T-helper 1 cell treated with Interleukin-12 subunit alpha and Interleukin-12 subunit beta and Interleukin-4 antibody, amounts not matched to agents 30 μg/mL and 1 μg/mL, for 36 hours (primary cell): ENCODE results near the gene PM20D2.

ENCODE experiments used
- H3K27ac Mint-ChIP-seq: one replicate; pipeline ENCODE4 v1.8.0; 2021; ENCODE audit warnings: mild to moderate bottlenecking, mixed read lengths
- H3K27me3 Mint-ChIP-seq: one replicate; pipeline ENCODE4 v1.8.0; 2021; ENCODE audit warnings: low read depth, mixed read lengths
- H3K36me3 Mint-ChIP-seq: one replicate; pipeline ENCODE4 v1.8.0; 2021; ENCODE audit warnings: low read depth, mixed read lengths
- H3K4me1 Mint-ChIP-seq: one replicate; pipeline ENCODE4 v1.8.0; 2021; ENCODE audit warnings: low read depth, mixed read lengths
- H3K4me3 Mint-ChIP-seq: one replicate; pipeline ENCODE4 v1.8.0; 2021; ENCODE audit warnings: mild to moderate bottlenecking, moderate library complexity, mixed read lengths
- H3K9me3 Mint-ChIP-seq: one replicate; pipeline ENCODE4 v1.8.0; 2021; ENCODE audit warnings: mixed read lengths

The PM20D2 gene

DNA sequence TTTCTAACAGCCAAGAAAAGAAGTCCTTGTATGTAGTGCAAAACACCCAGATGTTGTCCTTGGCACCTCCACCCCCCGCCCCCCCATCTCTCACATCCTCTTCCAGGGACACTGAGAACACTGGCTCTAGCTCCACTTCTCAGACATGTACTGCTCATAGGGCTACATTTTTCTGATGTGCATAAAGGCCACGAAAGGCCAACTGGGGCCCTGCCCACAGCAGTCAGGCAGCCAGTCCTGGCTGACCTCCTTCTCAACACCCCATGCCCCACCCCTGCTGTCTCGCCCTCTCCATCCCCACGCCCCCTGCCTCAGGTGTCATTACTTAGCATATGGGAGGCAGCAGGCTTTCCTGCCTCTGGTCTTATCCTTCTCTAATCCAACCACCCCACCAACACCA, 60.0 kb downstream of the PM20D2 start:
- no peak overlapping the region for H3K27ac Mint-ChIP-seq
- H3K4me3 Mint-ChIP-seq: no peak overlapping the region
- no peaks in the 10 kb centered on the region for H3K4me1 Mint-ChIP-seq
- no peaks in the 10 kb centered on the region for H3K36me3 Mint-ChIP-seq
- H3K9me3 Mint-ChIP-seq: no peaks in the 10 kb centered on the region
- no peaks in the 10 kb centered on the region for H3K27me3 Mint-ChIP-seq

DNA sequence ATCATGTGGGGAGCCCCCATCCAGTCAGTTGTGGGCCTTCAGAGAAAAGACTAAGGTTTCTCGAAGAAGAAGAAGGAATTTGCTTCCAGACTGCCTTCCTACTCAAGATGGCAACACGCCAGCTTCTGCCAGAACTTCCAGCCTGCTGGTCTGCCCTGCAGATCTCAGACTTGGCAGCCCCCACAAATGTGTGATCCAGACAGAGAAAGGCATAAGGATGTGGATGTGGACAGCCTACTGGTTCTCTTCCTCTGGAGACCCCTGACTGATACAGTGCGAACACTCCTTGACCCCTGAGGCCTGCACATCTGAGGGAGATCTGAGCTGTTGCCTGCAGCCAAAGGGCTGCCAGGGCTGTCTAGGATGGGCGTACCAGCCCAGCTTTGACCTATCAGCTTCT, 62.7 kb downstream of the PM20D2 start:
- Mint-ChIP-seq H3K27me3 (peaks cover 2% of the 10 kb centered on the region), H3K36me3 (no peaks in the 10 kb centered on the region), H3K9me3 (no peaks in the 10 kb centered on the region), H3K4me1 (no peaks in the 10 kb centered on the region), H3K27ac (no peak overlapping the region), H3K4me3 (no peak overlapping the region)

DNA sequence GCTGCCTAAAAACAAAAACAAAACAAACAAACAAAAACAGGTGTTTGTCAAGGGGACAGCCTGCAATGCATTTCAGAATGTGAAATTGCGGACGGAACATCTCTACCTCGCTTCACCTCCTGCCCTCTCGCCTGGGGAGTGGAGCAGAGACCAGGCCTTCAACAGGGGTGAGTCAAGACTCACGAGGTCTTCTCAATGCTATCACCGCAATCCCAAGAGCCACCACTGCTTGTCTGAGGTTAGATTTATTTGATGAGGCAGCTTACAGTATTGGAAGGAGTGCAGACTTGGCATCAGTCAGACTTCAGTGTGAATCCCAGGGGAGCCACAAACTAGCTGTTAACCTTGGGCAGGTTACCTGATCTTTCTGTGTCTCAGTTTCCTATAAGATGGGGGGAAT, 63.6 kb downstream of the PM20D2 start:
- peaks cover 9% of the 10 kb centered on the region for H3K27me3 Mint-ChIP-seq
- no peaks in the 10 kb centered on the region for H3K4me1 Mint-ChIP-seq
- no peaks in the 10 kb centered on the region for H3K36me3 Mint-ChIP-seq
- H3K4me3 Mint-ChIP-seq: no peak overlapping the region
- no peaks in the 10 kb centered on the region for H3K9me3 Mint-ChIP-seq
- no peak overlapping the region for H3K27ac Mint-ChIP-seq

DNA sequence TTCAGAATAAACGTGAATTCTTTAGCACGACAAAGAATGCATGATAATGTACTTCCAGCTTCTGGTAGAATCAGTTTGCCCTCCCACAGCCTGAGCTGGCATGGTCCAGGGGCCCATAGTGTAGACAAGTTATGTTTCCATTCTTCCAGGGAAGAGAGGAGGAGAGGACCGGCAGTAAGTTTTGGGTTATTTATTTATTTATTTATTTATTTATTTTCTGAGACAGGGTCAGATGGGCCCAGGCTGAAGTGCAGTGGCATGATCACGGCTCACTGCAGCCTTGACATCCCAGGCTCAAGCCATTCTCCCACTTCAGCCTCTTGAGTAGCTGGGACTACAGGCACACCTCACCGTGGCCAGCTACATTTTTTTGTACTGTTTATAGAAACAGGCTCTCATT, 66.6 kb downstream of the PM20D2 start:
- peaks cover 24% of the 10 kb centered on the region for H3K27me3 Mint-ChIP-seq
- no peak overlapping the region for H3K4me3 Mint-ChIP-seq
- H3K36me3 Mint-ChIP-seq: no peaks in the 10 kb centered on the region

DNA sequence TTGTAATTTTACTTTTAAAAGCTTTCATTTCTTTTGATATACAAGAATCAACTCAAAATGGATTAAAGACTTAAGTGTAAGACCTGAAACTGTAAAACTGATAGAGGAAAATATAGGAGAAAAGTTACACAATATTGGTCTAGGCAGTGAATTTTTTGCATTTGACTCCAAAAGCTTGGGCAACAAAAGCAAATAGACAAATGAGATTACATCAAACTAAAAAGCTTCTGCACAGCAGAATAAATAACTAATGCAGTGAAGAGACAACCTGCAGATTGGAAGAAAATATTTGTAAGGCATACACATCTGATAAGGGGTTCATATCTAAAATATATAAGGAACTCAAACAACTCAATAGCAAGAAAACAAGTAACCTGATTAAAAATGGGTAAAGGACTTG, 68.3 kb downstream of the PM20D2 start:
- Mint-ChIP-seq H3K27me3 (peaks cover 32% of the 10 kb centered on the region), H3K4me3 (no peak overlapping the region), H3K9me3 (no peaks in the 10 kb centered on the region), H3K36me3 (no peaks in the 10 kb centered on the region), H3K4me1 (no peaks in the 10 kb centered on the region), H3K27ac (no peak overlapping the region)

More for the DNA sequence above, 66.6 kb downstream of the PM20D2 start:
- Mint-ChIP-seq H3K27ac (no peak overlapping the region), H3K4me1 (no peaks in the 10 kb centered on the region), H3K9me3 (no peaks in the 10 kb centered on the region)
